HG03103 (cell line): ENCODE results near the gene ZNF862.

Experiments
- ATAC-seq: cut with Tn5 transposase; IDR thresholded peaks from one replicate; pipeline ENCODE4 v1.9.1; 2021; ENCODE audit warnings: low read depth; ENCODE audit not compliant: unreplicated experiment

Gene ZNF862

GRCh38 chr7:149838224-149838991 lies at the start of gene ZNF862:
Gene ZNF862 (plus strand): TSS chr7:149838375. CDS start chr7:149838612, 237 bp downstream.
- peak; percentile 96 for ATAC-seq

- no peak for ATAC-seq
Measured at GRCh38 chr7:149789101-149789500, 49.1 kb upstream of the ZNF862 start.

- no peak for ATAC-seq
Measured at GRCh38 chr7:149790146-149790548, 48.0 kb upstream of the ZNF862 start.

- no peak for ATAC-seq
Measured at GRCh38 chr7:149790754-149791360, 47.3 kb upstream of the ZNF862 start.

GRCh38 chr7:149791411-149792219 lies 46.6 kb upstream of the ZNF862 start:
- ATAC-seq = no peak

GRCh38 chr7:149792220-149792595 lies 46.0 kb upstream of the ZNF862 start:
- no peak for ATAC-seq

GRCh38 chr7:149793261-149793660 lies 44.9 kb upstream of the ZNF862 start:
- ATAC-seq = no peak

GRCh38 chr7:149794661-149795060 lies 43.5 kb upstream of the ZNF862 start:
- no peak for ATAC-seq

GRCh38 chr7:149795126-149795525 lies 43.0 kb upstream of the ZNF862 start:
- no peak for ATAC-seq

GRCh38 chr7:149796287-149796860 lies 41.8 kb upstream of the ZNF862 start:
- no peak for ATAC-seq

- ATAC-seq = no peak
Measured at GRCh38 chr7:149797771-149798170, 40.4 kb upstream of the ZNF862 start.

- ATAC-seq = no peak
Measured at GRCh38 chr7:149799397-149800168, 38.6 kb upstream of the ZNF862 start.

GRCh38 chr7:149800169-149800555 lies 38.0 kb upstream of the ZNF862 start:
- no peak for ATAC-seq

- ATAC-seq = no peak
Measured at GRCh38 chr7:149801002-149801566, 37.1 kb upstream of the ZNF862 start.

GRCh38 chr7:149801816-149802215 lies 36.4 kb upstream of the ZNF862 start:
- ATAC-seq = no peak

GRCh38 chr7:149802966-149803365 lies 35.2 kb upstream of the ZNF862 start:
- ATAC-seq = no peak

GRCh38 chr7:149803551-149804074 lies 34.6 kb upstream of the ZNF862 start:
- no peak for ATAC-seq

GRCh38 chr7:149804106-149804505 lies 34.1 kb upstream of the ZNF862 start:
- ATAC-seq = no peak

GRCh38 chr7:149806726-149807125 lies 31.4 kb upstream of the ZNF862 start:
- ATAC-seq = no peak

- ATAC-seq = no peak
Measured at GRCh38 chr7:149808311-149808710, 29.9 kb upstream of the ZNF862 start.
